ENCODE measurements around the gene RCC2.
"Not testable (repeated sequence)": the region's sequence is repeated elsewhere in the genome, so short reads cannot be mapped to it uniquely, and the experiment has no call there.

The RCC2 gene

DNA sequence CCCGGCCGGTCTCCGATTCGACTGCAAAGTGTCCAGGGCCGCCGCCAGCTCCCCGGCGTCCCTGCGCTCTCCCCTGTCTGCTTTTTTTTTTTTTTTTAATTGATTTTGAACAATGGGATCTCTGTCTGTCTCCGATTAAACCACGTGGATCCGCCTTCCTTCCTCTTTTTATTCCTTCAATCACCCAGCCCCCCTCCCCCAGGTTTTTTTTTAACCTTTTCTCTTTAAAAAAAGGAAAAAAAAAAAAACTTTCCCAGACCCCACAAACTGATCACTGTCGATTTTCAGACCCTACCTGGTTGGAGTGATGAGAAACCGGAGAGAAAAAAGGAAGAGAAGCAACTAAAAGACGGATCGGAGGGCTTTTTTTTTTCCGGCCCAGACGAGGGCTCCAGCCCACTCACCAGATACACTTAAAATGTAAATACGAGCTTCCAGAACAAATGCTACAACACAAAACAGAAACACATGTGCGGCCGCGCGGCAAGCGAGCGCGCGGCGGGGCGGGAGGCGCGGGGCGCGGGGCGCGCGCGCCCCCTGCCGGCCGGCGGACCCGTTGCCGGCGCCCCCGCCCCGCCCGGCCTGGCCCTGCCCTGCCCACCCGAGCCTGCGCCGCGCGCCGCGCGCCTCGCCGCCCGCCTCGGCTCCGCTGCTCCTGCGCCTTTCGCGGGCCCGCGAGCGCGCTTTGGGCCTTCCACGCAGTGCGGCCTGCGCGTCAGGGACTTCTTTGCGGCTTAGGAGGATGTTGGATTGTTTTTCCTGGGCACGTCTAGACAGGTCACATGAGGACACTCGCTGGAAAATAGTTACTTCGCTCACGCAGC, at the start of gene RCC2:
TSS of gene RCC2 (minus strand) at position 428 of the 824 bp plus-strand sequence. CDS start 1,163 bp downstream, outside the sequence.
- TF ChIP-seq, protein P1, sequence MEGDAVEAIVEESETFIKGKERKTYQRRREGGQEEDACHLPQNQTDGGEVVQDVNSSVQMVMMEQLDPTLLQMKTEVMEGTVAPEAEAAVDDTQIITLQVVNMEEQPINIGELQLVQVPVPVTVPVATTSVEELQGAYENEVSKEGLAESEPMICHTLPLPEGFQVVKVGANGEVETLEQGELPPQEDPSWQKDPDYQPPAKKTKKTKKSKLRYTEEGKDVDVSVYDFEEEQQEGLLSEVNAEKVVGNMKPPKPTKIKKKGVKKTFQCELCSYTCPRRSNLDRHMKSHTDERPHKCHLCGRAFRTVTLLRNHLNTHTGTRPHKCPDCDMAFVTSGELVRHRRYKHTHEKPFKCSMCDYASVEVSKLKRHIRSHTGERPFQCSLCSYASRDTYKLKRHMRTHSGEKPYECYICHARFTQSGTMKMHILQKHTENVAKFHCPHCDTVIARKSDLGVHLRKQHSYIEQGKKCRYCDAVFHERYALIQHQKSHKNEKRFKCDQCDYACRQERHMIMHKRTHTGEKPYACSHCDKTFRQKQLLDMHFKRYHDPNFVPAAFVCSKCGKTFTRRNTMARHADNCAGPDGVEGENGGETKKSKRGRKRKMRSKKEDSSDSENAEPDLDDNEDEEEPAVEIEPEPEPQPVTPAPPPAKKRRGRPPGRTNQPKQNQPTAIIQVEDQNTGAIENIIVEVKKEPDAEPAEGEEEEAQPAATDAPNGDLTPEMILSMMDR (conservative IDR thresholded peaks at IDR 0.05; ENCODE audit: low read length) = no peak
- DNase-seq (ENCODE audit: low read depth) = peak; percentile 84
- H3K4me3 ChIP-seq (ENCODE audit: low read length) = peak within 1 kb of the TSS; percentile 81

DNA sequence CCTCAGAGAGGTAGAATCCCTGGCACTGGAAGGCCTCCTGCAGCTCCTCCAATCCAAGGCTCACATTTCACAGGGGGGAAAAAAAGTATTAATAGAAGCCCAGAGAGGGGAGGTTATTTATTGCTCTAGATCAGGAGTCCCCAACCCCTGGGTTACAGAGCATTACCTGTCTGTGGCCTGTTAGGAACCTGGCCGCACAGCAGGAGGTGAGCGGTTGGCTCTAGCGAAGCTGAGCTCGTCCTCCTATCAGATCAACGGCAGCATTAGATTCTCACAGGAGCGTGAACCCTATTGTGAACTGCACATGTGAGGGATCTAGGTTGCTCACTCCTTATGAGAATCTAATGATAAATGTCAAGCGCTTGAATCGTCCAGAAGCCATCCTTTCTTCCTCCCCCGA, 46.8 kb upstream of the RCC2 start:
- no peak overlapping the region for H3K4me3 ChIP-seq (ENCODE audit: low read length)
- DNase-seq (ENCODE audit: low read depth) = no peak
- TF ChIP-seq, protein P1 (conservative IDR thresholded peaks at IDR 0.05; ENCODE audit: low read length) = no peak

DNA sequence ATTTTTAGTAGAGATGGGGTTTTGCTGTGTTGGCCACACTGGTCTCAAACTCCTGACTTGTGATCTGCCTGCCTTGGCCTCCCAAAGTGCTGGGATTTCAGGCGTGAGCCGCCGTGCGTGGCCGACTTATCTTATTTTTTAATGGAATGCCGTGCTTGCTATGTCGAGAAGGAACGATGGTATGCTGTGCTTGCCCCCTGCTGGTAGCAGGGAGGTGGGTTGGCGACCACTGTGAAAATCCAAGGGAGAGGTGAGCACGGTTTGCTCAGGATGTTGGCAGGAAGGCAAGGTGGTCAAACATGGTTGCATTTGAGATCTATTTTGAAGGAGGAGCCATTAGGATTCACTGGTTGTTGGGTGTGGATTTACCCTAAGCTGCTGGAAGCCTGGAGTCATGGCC, 45.8 kb upstream of the RCC2 start:
- DNase-seq (ENCODE audit: low read depth) = no peak

DNA sequence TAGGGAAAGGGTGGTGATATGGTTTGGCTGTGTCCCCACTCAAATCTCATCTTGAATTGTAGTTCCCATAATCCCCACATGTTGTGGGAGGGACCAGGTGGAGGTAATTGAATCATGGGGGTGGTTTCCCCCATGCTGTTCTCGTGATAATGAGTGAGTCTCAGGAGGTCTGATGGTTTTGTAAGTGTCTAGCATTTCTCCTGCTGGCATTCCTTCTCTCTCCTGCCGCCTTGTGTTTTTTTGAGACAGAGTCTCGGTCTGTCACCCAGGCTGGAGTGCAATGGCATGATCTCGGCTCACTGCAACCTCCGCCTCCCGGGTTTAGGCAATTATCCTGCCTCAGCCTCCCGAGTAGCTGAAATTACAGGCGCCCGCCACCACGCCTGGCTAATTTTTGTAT, 42.5 kb upstream of the RCC2 start:
- DNase-seq (ENCODE audit: low read depth); H3K4me3 ChIP-seq (ENCODE audit: low read length): not testable (repeated sequence)

More for the DNA sequence above, 45.8 kb upstream of the RCC2 start:
- TF ChIP-seq, protein P1 (conservative IDR thresholded peaks at IDR 0.05; ENCODE audit: low read length) = peak; percentile 43
- no peak overlapping the region for H3K4me3 ChIP-seq (ENCODE audit: low read length)

DNA sequence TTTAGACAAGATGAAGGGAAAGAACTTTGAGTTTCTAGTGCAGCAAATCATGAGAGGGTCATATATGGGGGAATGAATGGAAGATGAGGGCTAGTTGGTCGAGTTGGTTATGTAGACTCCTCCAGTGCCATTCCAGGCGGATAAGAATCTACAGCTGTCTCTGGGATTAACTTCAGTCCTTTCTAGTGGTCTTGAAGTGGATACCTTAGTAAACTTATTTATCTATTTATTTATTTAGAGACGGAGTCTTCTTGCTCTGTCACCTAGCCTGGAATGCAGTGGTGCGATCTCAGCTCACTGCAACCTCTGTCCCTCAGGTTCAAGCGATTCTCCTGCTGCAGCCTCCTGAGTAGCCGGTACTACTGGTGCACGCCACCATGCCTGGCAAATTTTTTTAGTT, 41.4 kb upstream of the RCC2 start:
- H3K4me3 ChIP-seq (ENCODE audit: low read length) = no peak overlapping the region
- TF ChIP-seq, protein P1 (conservative IDR thresholded peaks at IDR 0.05; ENCODE audit: low read length) = no peak
- no peak for DNase-seq (ENCODE audit: low read depth)

DNA sequence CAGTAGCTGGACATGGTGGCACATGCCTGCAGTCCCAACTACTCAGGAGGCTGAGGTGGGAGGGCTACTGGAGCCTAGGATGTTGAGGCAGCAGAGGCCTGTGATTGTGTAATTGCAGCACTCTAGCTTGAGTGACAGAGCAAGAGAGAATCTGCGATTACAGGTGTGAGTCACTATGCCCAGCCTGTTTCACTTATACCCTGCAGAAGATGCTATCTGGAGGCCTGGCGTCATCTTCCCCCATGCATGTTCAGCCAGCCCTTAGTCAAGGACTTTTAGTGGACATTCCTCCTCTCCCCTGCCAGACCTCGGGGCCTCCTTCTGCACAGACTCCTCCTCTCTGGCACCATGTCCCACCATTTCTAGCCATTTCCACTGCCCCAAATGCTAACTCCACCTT, 36.3 kb upstream of the RCC2 start:
- TF ChIP-seq, protein P1 (conservative IDR thresholded peaks at IDR 0.05; ENCODE audit: low read length) = no peak
- DNase-seq (ENCODE audit: low read depth) = peak; percentile 80
- H3K4me3 ChIP-seq (ENCODE audit: low read length) = no peak overlapping the region

DNA sequence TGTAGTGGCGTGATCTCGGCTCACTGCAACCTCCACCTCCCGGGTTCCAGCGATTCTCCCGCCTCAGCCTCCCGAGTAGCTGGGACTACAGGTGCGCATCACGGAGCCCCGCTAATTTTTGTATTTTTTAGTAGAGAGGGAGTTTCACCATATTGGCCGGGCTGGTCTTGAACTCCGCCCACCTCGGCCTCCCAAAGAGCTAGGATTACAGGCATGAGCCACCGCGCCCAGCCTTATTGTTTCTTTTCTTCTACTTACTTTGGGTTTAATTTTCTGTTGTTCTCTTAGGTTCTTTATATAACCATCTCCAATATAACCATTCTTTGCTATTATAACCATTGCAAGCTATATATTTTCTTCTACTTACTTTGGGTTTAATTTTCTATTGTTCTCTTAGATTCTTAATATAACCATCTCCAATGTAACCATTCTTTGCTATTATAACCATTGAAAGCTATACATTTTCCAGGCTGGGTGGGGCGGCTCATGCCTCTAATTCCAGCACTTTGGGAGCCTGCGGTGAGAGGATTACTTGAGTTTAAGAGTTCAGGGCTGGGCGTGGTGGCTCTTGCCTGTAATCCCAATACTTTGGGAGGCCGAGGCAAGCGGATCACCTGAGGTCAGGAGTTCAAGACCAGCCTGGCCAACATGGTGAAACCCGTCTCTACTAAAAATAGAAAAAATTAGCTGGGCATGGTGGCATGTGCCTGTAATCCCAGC, 35.5 kb upstream of the RCC2 start:
- H3K4me3 ChIP-seq (ENCODE audit: low read length); DNase-seq (ENCODE audit: low read depth): not testable (repeated sequence)

DNA sequence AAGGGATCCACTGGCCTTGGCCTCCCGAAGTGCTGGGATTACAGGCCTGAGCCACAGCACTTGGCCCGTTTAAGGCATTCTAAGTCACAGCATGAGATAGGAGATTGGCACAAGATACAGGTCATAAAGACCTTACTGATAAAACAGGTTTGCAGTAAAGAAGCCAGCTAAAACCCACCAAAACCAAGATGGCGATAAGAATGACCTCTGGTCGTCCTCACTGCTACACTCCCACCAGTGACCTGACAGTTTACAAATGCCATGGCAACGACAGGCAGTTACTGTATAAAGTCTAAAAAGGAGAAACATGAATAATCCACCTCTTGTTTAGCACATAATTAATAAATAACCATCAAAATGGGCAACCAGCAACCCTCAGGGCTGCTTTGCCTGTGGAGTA, 33.3 kb upstream of the RCC2 start:
- no peak overlapping the region for H3K4me3 ChIP-seq (ENCODE audit: low read length)
- no peak for DNase-seq (ENCODE audit: low read depth)
- TF ChIP-seq, protein P1 (conservative IDR thresholded peaks at IDR 0.05; ENCODE audit: low read length) = no peak

Measured in AG10803 (cell line).